ENCODE results near the gene C5AR2.

- TF ChIP-seq GATA3 (IDR thresholded peaks at IDR 0.05; ENCODE audit: low read depth, low read length) (no peak), GATA2 (IDR thresholded peaks at IDR 0.05; ENCODE audit: low read depth, low read length) (no peak)
Observed at GRCh38 chr19:47351548-47351947, 19.6 kb downstream of the C5AR2 start.

Measured in SH-SY5Y (cell line).